PC-3 (cell line): ENCODE data around the gene LRRC4B.

Experiments
- CTCF ChIP-seq: fragments of 300-600 bp; sonication (generic); conservative IDR thresholded peaks from 2 replicates; pipeline ENCODE4 v1.5.1; 2017; ENCODE audit warnings: antibody characterized with exemption, low read depth, mild to moderate bottlenecking, low read length
- EZH2 ChIP-seq: fragments of 300-600 bp; sonication (generic); IDR thresholded peaks from one replicate; pipeline ENCODE4 v1.6.1; 2017; ENCODE audit warnings: antibody characterized with exemption, mild to moderate bottlenecking, low read length; ENCODE audit not compliant: unreplicated experiment
- EZH2phosphoT487 ChIP-seq: fragments of 300-600 bp; sonication (generic); IDR thresholded peaks from 2 replicates; pipeline ENCODE4 v1.6.1; 2018; ENCODE audit warnings: mild to moderate bottlenecking, antibody characterized with exemption, low read length, borderline replicate concordance

GRCh38 chr19:50602089-50602422 is 33.8 kb upstream of the LRRC4B start:
- no peak for TF ChIP-seq CTCF
- no peak for TF ChIP-seq EZH2
- no peak for TF ChIP-seq EZH2phosphoT487
